LNCaP clone FGC (cell line): ENCODE measurements around the gene HDAC4.

Experiments used
- DNase-seq: peaks from one replicate; pipeline ENCODE4 v3.0.0-alpha.2; 2011; ENCODE audit warnings: low read depth
- H3K4me3 ChIP-seq: 2 replicates; pipeline ENCODE4 v1.5.1; 2011; ENCODE audit warnings: mild to moderate bottlenecking, low read depth, low read length, control low read depth
- TF ChIP-seq, protein P1 (sequence below): IDR thresholded peaks from 2 replicates; pipeline ENCODE4 v1.5.1; 2012; ENCODE audit warnings: mild to moderate bottlenecking; ENCODE audit not compliant: control insufficient read depth, insufficient read depth; ENCODE audit errors: extremely low read depth

HDAC4 gene

GRCh38 chr2:239277401-239278085 lies 123.3 kb downstream of the HDAC4 start:
- TF ChIP-seq, protein P1, sequence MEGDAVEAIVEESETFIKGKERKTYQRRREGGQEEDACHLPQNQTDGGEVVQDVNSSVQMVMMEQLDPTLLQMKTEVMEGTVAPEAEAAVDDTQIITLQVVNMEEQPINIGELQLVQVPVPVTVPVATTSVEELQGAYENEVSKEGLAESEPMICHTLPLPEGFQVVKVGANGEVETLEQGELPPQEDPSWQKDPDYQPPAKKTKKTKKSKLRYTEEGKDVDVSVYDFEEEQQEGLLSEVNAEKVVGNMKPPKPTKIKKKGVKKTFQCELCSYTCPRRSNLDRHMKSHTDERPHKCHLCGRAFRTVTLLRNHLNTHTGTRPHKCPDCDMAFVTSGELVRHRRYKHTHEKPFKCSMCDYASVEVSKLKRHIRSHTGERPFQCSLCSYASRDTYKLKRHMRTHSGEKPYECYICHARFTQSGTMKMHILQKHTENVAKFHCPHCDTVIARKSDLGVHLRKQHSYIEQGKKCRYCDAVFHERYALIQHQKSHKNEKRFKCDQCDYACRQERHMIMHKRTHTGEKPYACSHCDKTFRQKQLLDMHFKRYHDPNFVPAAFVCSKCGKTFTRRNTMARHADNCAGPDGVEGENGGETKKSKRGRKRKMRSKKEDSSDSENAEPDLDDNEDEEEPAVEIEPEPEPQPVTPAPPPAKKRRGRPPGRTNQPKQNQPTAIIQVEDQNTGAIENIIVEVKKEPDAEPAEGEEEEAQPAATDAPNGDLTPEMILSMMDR, result no peak
- no peak for DNase-seq
- no peak overlapping the region for H3K4me3 ChIP-seq

DNA sequence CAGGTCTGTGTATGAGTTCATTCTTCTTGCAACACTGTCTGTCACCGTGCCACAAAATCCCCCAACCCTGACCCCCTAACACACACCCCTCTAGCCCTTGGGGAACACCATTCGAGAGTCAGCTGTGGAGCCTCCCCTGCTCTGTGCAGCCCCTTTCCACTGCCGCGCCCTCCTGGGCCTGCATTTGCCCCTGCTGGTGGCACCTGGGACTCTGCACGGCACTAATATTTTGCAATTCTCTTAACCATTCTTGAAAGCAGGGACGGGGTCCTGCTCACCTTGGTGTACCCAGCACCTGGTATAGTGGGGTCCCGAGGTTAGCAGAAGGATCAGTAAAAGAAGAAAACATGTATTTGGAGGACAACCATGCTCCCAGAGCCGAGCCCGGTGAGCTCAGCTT lies 124.0 kb downstream of the HDAC4 start:
- TF ChIP-seq, protein P1, result no peak
- no peak for DNase-seq
- H3K4me3 ChIP-seq, result no peak overlapping the region

DNA sequence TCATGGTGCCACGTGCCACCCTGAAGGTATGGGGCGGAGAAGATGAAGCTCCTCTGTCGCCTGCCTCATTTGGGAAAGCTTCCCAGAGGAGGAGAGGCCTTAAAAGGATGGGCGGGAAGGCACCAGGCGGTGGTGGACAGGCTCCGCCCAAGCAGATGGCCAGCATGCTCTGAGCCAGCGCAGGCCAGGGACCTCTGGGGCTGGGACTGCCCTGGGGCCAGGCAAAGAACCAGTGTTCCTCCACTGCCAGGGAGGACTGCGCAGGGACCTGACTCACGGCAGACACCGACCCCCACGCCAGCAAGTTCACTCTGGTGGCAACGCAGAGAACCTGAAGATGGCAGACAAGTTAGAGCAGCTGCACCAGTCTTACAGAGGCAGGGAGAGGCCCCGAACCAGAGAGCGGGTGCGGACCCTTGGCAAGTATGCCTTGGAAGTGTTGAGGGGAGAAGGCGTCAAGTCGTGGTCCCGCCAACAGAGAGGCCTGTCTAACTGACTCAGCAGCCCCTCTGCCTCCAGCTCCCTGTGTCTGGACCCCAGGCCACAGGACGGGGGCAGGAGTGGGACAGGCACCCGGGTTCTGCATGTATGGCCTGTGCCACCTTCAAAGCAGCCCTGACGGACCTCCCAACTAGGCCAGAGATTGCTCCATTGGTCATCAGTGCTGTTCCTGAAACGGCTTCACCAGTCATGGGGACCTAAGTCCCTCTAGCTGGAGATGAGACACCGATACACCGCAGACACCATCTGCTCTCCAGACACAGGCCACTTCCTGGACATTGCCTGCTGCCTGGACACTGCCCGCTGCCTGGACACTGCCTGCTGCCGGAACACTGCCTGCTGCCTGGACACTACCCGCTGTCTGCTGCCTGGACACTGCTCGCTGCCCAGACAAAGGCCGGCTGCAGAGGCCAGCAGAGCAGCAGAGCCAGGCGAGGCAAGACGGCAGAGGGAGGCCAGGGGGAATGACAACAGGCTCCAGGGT lies 124.7 kb downstream of the HDAC4 start:
- no peak overlapping the region for H3K4me3 ChIP-seq
- TF ChIP-seq, protein P1, result no peak
- DNase-seq, result no peak

DNA sequence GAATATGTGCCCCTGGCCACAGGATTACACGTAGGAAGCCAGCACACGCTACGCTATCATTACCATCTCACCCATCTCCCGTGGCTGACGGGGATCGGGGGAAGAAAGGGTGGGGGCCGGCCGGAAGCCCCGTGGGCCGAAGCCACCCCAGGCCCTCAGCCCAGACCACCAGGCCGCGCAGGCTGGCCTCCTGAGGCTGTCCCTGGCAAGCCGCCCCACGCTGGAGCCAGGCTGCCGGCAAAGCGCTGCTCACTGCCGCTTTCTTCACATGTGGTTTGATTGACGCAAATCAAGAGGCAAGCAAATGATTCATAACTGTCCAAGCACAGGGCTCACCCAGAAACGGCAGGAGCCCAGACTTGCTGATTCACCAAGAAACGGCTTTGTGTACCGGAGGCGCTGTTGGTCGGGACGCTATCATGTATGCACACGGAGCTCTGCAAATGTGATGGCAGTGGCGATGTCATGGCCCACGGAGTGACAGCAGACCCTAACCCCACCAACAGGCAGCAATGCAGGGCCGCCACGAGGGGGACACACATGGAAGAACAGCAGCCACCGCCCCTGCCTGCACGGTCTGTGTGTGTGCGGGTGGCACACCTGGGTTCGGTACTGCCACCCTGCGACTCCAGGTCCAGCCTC lies 125.7 kb downstream of the HDAC4 start:
- H3K4me3 ChIP-seq, result no peak overlapping the region
- DNase-seq, result no peak
- TF ChIP-seq, protein P1, result no peak

DNA sequence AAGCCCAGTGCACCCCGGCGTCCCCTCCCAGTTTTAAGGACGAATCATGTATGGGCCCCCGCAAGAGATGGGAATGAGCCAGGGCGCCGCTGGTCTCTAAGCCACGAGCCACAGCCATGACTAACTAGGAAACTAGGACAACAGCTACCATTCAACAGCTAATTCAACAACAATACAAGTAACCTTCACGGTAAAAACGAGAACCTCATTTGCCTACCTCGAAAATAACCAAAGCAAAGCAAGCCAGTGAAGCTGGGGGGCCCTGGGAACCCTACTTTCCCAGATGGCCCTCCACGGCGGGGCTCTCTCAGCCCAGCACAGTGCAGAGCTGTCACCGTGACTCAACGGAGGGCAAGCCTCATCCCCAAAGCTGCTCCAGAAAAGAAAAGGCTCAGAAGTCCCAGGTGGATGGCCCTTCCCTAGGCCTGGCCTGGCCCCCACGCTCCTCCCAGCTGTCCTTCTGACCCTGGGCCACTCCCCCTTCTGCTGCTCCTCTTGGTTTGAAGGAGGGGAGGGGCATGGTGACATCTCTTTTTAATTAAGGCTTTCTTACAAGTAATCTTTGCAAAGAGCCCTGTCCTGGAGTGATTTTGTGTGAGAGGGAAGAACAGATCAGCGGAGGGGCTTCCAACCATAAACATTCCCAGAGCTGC lies 126.3 kb downstream of the HDAC4 start:
- TF ChIP-seq, protein P1, result no peak
- DNase-seq, result no peak
- H3K4me3 ChIP-seq, result no peak overlapping the region
